ENCODE results near the gene LGR5.

LGR5 gene

DNA sequence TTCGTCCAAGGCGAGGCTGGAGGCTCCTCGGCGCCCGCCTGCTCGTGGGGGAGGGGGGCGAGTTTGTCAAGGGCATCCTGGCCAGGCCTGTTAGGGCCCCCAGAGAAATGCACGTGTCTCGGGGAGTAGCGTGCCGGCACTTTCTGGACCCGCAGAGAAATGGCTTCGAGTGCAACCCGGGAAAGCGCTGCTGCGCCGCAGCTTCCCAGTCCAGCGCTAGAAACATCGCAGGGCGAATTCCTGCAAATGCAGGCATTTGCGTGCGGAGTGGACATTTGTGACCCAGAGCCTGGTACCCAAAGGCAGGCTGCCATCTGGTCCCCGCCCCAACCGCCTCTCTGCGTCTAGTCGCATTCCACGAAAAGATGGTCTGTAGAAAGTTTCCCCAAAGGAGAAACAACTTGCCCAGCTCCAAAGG lies 756 bp downstream of the LGR5 start:
- no peak for FAIRE-seq

DNA sequence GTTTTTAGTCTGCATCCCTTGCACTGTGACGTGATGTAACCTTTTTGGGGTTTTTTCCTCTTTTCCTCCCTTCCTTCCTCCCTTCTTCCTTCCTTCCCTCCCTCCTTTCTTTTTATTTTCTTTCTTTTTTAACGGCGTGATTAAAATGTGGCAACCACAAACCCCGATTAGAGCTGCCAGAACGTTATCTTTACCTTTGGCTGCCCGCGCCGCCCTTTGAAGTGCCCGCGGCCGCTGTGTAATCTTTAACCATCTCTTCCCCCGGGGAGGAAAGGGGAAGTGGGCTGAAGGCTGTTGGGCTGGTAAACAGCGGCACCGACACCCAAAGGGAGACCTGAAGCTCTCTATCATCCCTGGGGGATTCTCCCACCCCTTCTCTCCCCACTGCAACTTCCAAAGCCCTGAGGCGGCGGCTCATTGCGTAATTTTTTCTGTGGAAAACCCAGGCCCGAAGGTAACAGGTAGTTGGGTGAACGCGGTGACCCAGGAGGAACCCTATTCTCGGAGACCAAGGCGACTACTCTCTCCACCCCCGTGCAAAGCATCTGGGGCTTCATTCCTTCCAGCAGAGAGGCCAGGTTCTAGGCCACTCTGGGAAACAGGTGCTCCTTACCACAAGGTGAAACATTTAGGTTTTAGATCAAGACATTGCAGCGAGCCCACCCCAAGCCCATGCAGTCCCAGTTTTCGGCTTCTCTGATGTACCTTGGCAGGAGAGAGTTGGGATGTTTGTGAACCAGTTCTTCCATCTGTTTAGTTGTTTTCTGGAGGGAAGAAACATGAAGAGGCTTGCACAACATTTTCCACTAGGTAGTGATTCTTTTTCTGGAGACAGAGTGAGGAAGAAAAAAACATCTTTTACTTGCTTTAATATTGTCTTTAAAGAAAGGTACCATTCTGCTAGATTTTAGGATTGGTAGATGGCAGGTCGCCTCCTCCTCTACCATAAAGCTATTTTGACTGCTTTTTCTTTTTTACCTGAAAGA lies 1.5 kb downstream of the LGR5 start:
- no peak for FAIRE-seq

DNA sequence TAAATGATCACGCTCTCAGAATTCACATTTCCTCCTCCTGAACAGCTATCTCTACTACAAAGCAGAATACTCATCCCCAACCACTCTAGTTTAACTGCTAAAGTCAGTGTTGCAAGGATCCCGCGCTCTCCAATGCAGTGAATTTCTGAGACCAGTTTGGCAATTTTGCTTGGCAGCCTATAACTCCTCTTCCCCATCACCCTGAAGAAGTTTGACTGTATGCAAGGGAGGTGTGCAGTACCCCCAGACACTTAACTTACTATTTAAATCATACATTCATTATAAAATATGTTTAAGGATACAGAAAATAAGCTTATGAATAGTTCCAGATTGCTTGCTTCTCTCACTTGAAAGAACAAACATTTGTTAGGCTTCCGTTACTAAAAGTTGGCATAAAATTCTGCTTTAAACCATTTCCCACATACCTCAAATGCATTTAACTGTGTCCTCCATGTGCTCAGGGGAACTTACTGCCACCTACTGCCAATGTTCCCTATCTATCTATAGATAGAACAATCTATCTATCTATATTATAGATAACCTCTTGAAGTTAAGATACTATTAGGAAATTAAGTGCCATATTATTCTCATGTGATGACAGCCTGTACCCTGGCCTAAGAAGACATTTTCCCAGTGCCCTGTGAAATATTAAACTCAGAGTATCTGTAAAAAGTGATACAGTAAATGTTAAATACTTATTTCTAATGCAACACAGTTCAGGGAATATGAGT lies 2.4 kb downstream of the LGR5 start:
- FAIRE-seq = no peak

DNA sequence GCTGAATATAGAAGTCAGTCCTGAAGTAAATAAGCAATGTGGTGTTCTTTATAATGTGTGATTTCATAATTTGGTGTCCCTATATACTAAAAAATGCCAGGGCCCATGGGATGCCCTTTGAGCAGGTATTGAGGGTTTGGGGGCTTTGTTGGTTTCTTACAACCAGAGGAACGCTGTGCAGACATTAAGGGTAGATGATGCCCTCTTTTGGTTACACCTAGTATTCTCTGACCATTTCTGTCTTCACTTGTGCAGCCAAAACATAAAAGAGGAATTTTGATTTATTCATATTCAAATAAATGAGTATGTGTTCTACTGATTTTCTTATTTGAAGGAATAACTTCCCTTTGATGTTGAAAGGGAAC lies 3.0 kb downstream of the LGR5 start:
- FAIRE-seq = no peak

DNA sequence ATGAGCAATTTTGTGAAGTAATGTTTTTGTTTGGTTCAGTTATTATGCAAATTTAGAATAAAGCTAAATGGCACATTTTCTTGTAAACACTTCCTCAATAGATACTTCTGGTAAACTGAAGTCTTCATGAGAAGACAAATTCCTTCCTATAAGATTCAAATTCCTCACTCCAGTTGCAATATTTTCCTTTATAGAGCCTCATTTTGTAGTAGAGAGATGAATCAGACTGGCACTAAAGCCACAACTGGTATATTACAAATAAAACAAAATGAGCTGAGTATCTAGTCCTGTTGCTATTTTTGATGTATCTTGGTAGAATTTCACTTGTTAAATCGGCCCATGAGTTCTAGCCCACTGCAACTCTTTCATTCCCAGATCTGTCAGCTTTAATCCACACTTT lies 5.5 kb downstream of the LGR5 start:
- FAIRE-seq = no peak

DNA sequence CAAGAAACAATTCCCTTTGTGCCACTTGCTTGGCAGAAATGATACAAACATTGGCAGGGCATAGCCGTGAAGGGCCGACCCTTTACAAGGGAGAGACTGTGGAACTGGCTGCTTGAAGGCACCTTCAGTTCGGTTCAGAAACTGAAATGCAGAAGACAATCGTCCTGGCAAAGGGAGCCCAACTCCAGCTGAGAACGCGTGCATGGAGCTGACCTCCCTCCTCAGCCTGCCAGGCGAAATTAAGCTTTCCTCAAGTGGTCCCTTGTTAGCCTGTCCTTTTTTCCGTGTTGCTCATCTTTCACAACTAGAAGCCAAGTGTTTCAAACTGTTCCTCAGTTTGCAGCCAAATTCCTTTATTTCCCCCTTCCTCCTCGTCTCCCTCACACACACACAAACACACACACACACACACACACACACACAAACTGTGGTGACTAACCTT lies 8.1 kb downstream of the LGR5 start:
- no peak for FAIRE-seq

DNA sequence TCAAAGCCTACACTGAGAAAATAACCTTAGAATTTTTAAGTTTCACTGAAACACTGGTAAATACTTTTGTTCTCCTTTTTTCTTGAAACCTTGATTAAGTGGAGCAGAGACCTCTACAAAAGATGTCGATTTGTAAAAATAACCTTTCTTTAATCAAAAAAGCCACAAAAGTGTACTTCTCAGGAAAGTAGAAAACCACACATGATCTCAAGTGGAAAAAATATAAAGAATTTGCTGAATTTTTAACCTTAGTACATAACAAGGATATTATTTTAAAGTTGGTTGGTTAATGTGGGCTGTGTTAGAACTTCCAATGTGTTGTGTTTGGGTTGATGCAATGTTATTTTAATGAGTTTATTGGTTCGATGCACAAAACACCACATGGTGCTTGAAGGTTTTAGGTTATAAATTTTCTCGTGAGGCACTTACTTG lies 8.6 kb downstream of the LGR5 start:
- no peak for FAIRE-seq

DNA sequence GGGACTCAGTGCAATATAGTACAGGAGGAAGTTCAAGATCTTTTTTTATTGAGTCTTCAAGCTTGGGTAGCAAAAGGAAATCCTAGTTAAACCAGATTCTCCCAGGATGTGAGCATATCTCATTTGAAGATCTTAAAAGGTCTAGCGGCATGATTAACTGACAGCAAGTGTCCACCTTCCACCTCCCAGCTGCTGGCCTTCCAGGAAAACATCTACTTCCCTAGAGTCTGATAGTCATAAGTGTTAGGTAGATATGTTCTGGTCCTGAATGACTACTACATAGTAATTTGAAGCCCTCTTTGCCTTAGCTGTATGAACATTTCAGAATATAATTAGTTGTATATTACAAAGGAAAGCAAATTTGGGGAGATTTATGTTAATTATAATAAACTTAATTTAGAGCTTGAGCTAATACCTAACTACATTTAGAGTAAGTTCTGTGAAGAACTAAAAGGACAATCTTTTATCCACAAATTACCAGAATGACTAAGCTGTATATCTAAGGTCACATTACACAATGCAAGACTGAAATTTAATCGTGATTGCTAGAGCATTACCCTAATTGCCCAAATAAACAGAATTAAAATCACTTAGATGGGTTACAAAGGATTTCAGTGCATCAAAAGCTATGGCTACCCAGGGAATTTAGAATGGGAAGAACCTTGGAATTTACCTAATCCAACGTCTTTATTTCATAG lies 9.9 kb downstream of the LGR5 start:
- FAIRE-seq = no peak

DNA sequence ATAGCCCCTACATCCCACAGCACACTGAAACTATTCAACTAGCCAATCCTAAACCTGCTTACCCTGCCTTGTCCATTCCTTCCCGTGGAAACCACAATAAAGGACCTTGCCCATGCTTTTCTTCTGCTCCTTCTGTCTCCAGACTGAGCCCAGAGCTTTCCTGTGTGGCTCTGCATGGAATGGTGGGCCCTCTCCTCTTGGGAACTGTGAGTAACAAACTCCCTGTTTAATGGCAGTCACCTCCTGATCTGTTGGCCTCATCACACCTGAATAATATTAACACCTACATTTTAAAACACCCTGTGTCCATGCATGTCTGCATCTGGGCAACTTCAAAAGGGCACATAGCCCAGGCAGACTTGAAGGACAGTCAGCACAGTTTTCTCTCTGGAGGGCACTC lies 12.4 kb downstream of the LGR5 start:
- no peak for FAIRE-seq

DNA sequence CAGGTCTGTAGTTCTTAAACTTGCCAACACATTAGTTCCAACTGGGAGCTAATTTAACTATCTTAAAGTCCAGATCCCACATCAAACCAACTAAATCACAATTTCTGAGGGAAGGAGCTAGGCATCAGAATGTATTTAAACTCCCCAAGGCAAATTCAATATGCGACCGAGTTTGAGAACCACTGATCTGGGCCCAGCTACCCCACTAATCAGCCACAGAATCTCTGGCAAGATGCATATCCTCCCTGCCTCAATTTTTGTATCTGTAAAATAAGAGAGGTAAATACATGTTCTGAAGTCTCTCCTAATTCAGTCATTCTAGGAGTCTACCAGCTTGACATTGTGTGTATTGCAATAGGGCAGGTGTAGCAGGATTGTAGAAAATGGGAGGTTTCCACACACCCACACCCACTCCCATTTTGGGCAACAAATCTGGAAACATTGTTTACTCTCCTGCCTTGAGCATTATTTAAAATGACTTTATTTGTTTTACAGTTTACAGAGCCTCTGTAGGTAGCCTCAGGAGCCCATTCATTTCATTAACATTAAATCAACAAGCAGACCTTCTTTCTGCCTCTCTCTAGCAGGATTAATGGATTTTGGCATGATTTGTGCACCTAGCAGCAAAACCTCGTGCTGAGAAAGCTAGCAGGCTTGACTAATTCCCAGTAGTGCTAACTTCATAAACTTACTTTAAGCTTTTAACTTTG lies 15.6 kb downstream of the LGR5 start:
- FAIRE-seq = no peak

DNA sequence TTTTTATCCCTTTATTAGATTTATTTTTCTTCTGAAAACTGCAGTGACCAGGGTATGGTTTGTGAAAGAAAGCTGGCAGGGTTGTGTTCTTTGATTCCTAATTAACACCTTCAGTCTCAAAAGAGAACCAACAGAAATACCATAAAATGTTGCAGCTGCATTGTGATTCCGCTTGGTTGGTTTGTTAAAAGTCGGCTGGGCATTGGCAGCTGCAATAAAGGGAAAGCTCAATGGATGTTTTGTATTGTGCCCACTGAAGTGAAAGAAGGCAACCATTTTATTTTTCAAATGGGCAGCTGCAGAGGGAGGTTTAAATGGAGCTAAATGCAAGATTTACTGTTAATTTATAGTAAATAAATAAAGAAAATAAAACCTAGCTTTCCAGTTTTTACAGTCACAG lies 16.7 kb downstream of the LGR5 start:
- no peak for FAIRE-seq

DNA sequence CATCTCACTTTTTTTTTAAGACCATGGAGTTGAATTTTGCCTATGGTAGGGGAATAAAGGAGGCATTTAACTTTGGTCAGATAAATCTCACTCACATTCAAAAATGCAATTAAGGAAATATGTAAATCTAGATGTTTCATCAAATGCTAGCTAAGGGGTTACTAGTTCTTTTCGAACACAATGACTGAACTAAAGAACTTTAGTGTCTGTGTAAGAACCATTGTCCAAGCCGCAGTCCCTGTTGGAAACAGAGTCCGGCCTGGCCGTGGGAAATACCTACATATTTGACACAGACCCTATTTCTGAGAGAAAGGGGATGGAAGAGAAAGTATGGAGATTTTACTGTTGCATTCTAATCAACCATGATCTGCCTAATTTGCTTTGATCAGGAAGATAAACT lies 17.4 kb downstream of the LGR5 start:
- FAIRE-seq = no peak

DNA sequence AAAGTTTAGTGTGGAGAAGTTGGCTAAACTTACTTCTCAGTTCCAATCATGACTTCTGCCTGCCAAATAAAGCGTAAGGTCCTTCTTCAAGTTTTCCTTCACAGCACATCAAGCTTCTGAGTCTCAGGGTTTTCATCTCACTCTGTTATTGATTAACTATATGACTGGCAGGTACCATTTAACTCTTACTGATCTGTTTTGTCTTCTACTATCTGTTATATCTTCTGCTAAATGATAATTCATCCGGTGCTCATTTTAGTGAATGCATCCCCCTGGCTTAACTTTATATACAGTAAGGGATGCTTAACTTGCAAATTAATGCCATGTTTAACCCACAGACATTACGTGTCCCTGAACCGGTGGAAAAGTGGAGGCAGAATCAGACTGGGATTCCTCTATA lies 20.7 kb downstream of the LGR5 start:
- FAIRE-seq = no peak

DNA sequence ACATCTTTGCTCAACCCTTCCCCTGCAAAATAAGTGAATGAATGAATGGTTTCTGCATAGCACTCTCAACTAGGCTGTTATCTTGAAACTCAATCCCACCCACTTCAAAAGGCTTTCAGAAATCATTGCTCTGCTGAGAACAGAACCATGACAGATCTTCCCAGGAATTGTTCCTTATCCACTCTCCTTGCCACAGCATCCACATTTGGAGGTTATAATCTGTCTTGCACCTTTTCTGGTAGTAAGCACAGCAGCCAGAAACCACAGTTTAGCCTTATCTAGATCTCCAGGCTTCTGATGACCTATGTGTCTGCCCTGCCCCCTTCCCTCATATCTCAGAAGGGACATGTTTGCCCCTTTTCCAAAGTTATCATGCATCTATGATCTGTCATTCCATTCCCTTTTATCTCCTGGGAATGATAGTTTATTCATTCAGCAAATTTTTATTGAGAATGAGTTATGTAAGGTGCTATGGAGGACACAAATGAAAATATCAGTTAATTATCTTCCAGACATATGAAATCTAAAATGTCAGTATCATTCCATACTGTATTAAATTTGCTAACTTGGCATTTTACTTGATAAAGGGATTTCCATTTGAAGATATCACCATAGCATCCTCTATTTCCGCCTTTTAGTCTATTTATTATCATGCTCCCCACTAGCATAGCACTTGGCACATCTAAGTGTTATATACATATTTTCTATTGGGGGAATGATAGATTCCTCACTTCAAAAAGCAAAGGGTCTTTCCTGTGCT lies 21.4 kb downstream of the LGR5 start:
- no peak for FAIRE-seq

DNA sequence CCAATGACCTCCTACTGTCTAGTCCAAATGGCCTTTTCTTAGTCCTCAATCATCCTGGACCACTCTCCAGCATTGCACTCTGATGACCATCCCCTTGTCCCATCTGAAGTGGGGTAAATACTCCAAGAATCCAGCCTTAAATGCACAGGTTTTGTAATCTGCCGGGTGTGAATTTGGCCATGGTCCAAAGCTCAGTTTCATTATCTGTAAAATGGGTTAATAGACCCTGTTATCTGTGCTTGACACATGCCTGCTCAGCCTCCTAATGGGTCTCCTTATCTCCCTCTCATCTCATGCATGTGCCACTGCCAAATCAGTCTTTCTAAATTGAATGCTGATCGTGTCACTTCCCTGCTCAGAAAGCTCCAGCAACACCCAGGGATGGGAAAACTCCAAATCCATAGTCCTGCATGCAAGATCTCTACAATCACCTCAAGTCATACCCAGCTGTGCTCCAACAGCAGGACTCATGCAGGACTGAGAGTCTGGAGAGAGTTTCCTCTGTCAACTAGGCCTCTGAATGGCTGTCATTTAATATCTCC lies 22.3 kb downstream of the LGR5 start:
- FAIRE-seq = no peak

DNA sequence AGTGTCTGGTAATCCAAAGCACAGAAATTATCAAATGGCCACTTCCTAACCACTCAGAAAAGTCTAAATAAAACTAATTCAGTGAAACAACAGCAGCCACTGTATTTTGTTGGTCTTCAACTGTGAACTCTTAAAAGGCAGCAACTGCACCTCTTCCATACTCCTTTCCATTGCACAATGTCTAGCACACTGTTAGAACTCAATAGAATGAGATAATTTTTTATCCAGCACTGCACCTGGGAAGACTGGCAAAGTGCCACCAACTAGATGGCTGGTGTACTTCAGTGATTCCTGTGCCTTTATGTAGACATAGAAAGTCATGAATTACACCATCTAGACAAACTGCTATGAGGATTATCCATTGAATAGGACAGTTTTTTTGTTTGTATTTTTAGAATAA lies 26.2 kb downstream of the LGR5 start:
- no peak for FAIRE-seq

DNA sequence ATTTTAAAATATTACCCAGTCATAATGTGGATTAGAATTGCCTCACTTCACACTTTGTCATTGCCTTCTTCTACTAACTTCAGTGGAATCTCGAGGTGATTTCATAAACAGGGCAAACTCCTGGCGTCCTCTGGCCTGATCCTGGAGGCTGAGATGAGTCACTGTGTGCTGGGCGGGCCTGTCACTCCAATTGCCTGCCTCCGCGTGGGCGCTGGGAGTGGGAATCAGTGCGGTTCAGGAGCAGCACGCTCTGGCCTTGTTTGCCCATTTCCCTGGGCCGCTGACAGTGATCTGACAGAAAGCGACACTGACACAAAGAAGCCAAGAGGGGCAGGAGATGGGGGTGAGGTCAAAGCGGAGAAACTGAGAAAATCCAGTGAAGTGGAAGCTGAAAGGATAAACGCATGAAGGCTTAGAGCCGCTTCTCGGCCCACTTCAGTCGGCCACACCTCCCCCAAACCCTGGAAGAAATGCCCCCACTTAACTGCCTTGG lies 29.7 kb downstream of the LGR5 start:
- FAIRE-seq = peak; percentile 13

DNA sequence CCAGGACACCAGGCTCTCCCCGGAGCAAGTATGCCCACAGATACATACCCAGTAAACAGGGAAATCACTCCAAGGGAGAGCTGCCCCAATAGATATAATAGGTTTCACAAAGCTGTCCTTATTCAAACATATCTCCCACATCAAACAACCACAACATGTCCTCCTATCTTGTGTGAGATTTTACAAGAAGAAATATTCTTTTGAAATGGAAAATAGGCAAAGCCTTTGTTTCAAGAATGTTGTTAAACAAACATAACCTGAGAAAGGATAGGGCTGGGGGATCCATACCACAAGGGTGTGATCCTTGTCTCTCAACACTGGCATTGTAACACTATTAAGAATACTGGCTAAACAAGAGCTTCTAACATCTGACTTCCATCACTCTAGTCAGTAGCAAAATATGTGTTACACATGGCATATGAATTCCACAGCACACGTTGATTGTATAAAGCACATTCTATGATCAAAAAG lies 32.9 kb downstream of the LGR5 start:
- FAIRE-seq = peak; percentile 94

DNA sequence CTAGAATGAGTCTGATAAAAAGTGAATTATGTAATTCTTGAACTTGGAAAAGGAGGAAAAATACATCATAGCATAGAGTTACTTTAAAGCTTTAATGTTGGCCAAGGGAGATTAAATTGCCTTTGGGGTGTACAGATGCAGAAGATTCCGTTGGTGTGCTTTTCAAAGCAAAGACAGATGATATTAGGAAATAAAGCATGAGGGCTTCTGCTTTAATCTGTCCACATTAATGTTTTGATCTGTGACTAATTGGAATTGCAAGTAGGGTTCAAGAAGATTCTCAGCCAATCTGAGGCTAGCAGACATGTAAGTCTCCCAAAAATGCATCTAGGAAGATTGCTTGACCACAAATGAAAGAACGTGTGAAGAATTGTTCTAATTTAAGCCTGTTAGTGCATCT lies 35.2 kb downstream of the LGR5 start:
- FAIRE-seq = peak; percentile 93

DNA sequence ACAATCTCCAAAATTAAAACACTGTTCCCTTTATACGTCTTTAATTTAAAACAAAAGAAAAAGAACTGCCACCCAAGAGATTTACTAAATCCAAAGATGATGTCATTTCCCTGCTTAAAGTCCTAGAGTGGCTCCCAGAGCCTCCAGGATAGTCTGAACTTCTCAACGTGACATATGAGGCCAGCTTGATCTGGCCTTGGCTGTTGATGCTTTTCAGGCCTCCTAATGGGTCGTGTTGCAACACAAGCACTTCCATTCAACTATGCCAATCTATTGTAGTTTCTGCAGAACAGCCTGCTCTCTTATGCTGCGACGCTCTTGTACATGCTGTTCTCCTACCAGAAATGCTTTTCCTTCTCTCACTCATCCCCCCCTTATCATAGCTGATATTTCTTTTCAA lies 35.7 kb downstream of the LGR5 start:
- FAIRE-seq = no peak

DNA sequence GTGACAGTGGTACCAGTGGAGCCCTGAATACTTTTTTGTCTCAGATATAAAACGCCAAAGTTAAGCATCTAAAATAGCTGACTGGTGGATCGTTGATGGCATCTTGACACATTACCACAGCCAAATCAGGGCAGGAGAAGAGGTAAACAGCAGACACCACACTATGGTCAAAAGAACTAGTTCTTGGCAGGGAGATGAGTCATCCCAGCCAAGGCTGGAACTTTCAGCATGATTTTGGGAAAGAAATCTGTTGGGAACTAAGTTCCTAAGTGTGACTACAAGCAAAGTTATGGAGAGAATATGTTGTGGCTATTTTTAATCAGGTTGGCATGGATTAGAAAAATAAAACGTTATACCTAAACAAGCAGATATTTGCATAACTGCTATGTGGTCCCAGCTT lies 36.9 kb downstream of the LGR5 start:
- no peak for FAIRE-seq
